SK-N-SH treated with all-trans-retinoic acid at 6 μM for 48 hours (cell line): ENCODE data around the gene FAM13A.

ENCODE experiments used
- ATAC-seq: fragments of 200-7000 bp; cut with Tn5 transposase; 3 replicates; pipeline ENCODE4 v1.9.1; 2020; ENCODE audit warnings: mild to moderate bottlenecking, moderate library complexity
- ARNTL ChIP-seq: fragments of 450-650 bp; formaldehyde crosslinking; IDR thresholded peaks from 2 replicates; pipeline ENCODE4 v1.5.0; 2020; ENCODE audit warnings: low read depth, mild to moderate bottlenecking, moderate library complexity, borderline replicate concordance
- BACH2 ChIP-seq: fragments of 250-450 bp; sonication (Bioruptor Pico); IDR thresholded peaks from 2 replicates; pipeline ENCODE4 v1.9.0; 2021; ENCODE audit warnings: mild to moderate bottlenecking, borderline replicate concordance
- CSDC2 ChIP-seq: fragments of 250-450 bp; sonication (Bioruptor Pico); IDR thresholded peaks from 2 replicates; pipeline ENCODE4 v1.5.0; 2020; ENCODE audit warnings: mild to moderate bottlenecking, moderate library complexity
- GLIS3 ChIP-seq: fragments of 250-450 bp; sonication (Bioruptor Pico); IDR thresholded peaks from 2 replicates; pipeline ENCODE4 v1.5.0; 2020; ENCODE audit warnings: mild to moderate bottlenecking, moderate library complexity
- OSR1 ChIP-seq: fragments of 250-450 bp; sonication (Bioruptor Pico); IDR thresholded peaks from 2 replicates; pipeline ENCODE4 v1.8.0; 2022; ENCODE audit warnings: moderate library complexity, mild to moderate bottlenecking, inconsistent platforms
- POU6F1 ChIP-seq: fragments of 250-450 bp; sonication (Bioruptor Pico); IDR thresholded peaks from 2 replicates; pipeline ENCODE4 v1.8.0; 2021; ENCODE audit warnings: low read depth, mild to moderate bottlenecking, moderate library complexity, borderline replicate concordance
- PPARA ChIP-seq: fragments of 250-450 bp; sonication (Bioruptor Pico); IDR thresholded peaks from 2 replicates; pipeline ENCODE4 v1.5.0; 2020; ENCODE audit warnings: mild to moderate bottlenecking, borderline replicate concordance
- RARB ChIP-seq: fragments of 250-450 bp; sonication (Bioruptor Pico); IDR thresholded peaks from 2 replicates; pipeline ENCODE4 v1.8.0; 2021; ENCODE audit warnings: mild to moderate bottlenecking, moderate library complexity
- SNAI2 ChIP-seq: fragments of 250-450 bp; sonication (Bioruptor Pico); IDR thresholded peaks from 2 replicates; pipeline ENCODE4 v1.5.0; 2020; ENCODE audit warnings: mild to moderate bottlenecking, moderate library complexity
- TCF4 ChIP-seq: fragments of 250-450 bp; sonication (Bioruptor Pico); IDR thresholded peaks from 2 replicates; pipeline ENCODE4 v1.8.0; 2021; ENCODE audit warnings: mild to moderate bottlenecking, moderate library complexity, borderline replicate concordance
- TOX ChIP-seq: fragments of 250-450 bp; sonication (Bioruptor Pico); IDR thresholded peaks from 2 replicates; pipeline ENCODE4 v1.8.0; 2021; ENCODE audit warnings: mild to moderate bottlenecking, moderate library complexity, borderline replicate concordance
- ZC3H10 ChIP-seq: fragments of 250-450 bp; sonication (Bioruptor Pico); IDR thresholded peaks from 2 replicates; pipeline ENCODE4 v1.5.1; 2021; ENCODE audit warnings: mild to moderate bottlenecking, moderate library complexity
- ZFP30 ChIP-seq: fragments of 450-650 bp; formaldehyde crosslinking; IDR thresholded peaks from 2 replicates; pipeline ENCODE4 v1.5.0; 2022; ENCODE audit warnings: mild to moderate bottlenecking, moderate library complexity
- ZNF565 ChIP-seq: fragments of 450-650 bp; formaldehyde crosslinking; conservative IDR thresholded peaks from 2 replicates; pipeline ENCODE4 v1.5.0; 2020; ENCODE audit warnings: low read depth, mild to moderate bottlenecking, moderate library complexity
- ZNF70 ChIP-seq: fragments of 450-650 bp; formaldehyde crosslinking; IDR thresholded peaks from 2 replicates; pipeline ENCODE4 v1.5.0; 2020; ENCODE audit warnings: mild to moderate bottlenecking, moderate library complexity
- ZNF8 ChIP-seq: fragments of 450-650 bp; formaldehyde crosslinking; IDR thresholded peaks from 2 replicates; pipeline ENCODE4 v1.5.0; 2020; ENCODE audit warnings: mild to moderate bottlenecking, moderate library complexity
- TF ChIP-seq, protein P1 (sequence below): fragments of 250-450 bp; sonication (Bioruptor Pico); IDR thresholded peaks from 2 replicates; pipeline ENCODE4 v1.5.0; 2020; ENCODE audit warnings: mild to moderate bottlenecking, moderate library complexity
- TF ChIP-seq, protein P2 (sequence below): fragments of 250-450 bp; sonication (Bioruptor Pico); IDR thresholded peaks from 2 replicates; pipeline ENCODE4 v1.5.1; 2021; ENCODE audit warnings: mild to moderate bottlenecking, moderate library complexity
- TF ChIP-seq, protein P3 (sequence below): fragments of 250-450 bp; sonication (Bioruptor Pico); IDR thresholded peaks from 2 replicates; pipeline ENCODE4 v1.8.0; 2020; ENCODE audit warnings: mild to moderate bottlenecking, moderate library complexity, borderline replicate concordance
- TF ChIP-seq, protein P4 (sequence below): fragments of 250-450 bp; sonication (Bioruptor Pico); IDR thresholded peaks from 2 replicates; pipeline ENCODE4 v1.5.1; 2020; ENCODE audit warnings: low read depth, mild to moderate bottlenecking, moderate library complexity

The FAM13A gene

DNA sequence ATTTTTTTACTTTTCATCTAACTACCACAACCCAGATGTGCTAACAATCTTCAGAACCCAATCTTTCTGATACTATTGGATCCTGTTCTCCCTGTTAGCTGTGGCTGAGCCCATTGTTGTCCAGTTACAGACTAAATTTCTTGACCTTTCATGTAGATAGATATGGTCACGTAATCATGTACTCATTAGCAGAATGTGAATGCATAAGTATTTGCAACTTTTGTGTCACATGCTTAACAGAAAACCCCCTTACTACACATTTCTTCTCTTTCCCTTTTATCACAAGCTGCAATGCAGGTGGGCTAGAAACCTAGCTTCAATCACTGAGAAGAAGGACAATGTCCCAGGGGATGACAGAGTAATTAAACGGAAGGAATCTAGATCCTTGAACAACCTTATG lies 13.1 kb upstream of the FAM13A start (continued):
- TF ChIP-seq, protein P1, sequence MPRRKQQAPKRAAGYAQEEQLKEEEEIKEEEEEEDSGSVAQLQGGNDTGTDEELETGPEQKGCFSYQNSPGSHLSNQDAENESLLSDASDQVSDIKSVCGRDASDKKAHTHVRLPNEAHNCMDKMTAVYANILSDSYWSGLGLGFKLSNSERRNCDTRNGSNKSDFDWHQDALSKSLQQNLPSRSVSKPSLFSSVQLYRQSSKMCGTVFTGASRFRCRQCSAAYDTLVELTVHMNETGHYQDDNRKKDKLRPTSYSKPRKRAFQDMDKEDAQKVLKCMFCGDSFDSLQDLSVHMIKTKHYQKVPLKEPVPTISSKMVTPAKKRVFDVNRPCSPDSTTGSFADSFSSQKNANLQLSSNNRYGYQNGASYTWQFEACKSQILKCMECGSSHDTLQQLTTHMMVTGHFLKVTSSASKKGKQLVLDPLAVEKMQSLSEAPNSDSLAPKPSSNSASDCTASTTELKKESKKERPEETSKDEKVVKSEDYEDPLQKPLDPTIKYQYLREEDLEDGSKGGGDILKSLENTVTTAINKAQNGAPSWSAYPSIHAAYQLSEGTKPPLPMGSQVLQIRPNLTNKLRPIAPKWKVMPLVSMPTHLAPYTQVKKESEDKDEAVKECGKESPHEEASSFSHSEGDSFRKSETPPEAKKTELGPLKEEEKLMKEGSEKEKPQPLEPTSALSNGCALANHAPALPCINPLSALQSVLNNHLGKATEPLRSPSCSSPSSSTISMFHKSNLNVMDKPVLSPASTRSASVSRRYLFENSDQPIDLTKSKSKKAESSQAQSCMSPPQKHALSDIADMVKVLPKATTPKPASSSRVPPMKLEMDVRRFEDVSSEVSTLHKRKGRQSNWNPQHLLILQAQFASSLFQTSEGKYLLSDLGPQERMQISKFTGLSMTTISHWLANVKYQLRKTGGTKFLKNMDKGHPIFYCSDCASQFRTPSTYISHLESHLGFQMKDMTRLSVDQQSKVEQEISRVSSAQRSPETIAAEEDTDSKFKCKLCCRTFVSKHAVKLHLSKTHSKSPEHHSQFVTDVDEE (CRISPR knock-in tag) = no peak

GRCh38 chr4:89069481-89069880 lies 12.5 kb upstream of the FAM13A start:
- TF ChIP-seq GLIS3 (CRISPR knock-in tag) = no peak
- no peak for TF ChIP-seq ZC3H10
- TF ChIP-seq RARB (CRISPR knock-in tag) = no peak
- no peak for TF ChIP-seq ZNF70
- TF ChIP-seq POU6F1 = no peak
- no peak for TF ChIP-seq ARNTL (CRISPR knock-in tag)
- no peak for TF ChIP-seq TCF4
- no peak for TF ChIP-seq BACH2
- TF ChIP-seq SNAI2 (CRISPR knock-in tag) = no peak
- no peak for TF ChIP-seq OSR1 (CRISPR knock-in tag)
- TF ChIP-seq, protein P2, sequence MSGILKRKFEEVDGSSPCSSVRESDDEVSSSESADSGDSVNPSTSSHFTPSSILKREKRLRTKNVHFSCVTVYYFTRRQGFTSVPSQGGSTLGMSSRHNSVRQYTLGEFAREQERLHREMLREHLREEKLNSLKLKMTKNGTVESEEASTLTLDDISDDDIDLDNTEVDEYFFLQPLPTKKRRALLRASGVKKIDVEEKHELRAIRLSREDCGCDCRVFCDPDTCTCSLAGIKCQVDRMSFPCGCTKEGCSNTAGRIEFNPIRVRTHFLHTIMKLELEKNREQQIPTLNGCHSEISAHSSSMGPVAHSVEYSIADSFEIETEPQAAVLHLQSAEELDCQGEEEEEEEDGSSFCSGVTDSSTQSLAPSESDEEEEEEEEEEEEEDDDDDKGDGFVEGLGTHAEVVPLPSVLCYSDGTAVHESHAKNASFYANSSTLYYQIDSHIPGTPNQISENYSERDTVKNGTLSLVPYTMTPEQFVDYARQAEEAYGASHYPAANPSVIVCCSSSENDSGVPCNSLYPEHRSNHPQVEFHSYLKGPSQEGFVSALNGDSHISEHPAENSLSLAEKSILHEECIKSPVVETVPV (CRISPR knock-in tag) = no peak
- TF ChIP-seq ZNF8 (CRISPR knock-in tag) = no peak
- TF ChIP-seq, protein P1 (CRISPR knock-in tag) = no peak
- TF ChIP-seq CSDC2 (CRISPR knock-in tag) = no peak
- no peak for TF ChIP-seq ZNF565 (CRISPR knock-in tag)
- TF ChIP-seq PPARA (CRISPR knock-in tag) = no peak
- no peak for TF ChIP-seq TOX
- TF ChIP-seq ZFP30 (CRISPR knock-in tag) = no peak
- TF ChIP-seq, protein P3, sequence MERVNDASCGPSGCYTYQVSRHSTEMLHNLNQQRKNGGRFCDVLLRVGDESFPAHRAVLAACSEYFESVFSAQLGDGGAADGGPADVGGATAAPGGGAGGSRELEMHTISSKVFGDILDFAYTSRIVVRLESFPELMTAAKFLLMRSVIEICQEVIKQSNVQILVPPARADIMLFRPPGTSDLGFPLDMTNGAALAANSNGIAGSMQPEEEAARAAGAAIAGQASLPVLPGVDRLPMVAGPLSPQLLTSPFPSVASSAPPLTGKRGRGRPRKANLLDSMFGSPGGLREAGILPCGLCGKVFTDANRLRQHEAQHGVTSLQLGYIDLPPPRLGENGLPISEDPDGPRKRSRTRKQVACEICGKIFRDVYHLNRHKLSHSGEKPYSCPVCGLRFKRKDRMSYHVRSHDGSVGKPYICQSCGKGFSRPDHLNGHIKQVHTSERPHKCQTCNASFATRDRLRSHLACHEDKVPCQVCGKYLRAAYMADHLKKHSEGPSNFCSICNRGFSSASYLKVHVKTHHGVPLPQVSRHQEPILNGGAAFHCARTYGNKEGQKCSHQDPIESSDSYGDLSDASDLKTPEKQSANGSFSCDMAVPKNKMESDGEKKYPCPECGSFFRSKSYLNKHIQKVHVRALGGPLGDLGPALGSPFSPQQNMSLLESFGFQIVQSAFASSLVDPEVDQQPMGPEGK (CRISPR knock-in tag) = no peak
- ATAC-seq = no peak

DNA sequence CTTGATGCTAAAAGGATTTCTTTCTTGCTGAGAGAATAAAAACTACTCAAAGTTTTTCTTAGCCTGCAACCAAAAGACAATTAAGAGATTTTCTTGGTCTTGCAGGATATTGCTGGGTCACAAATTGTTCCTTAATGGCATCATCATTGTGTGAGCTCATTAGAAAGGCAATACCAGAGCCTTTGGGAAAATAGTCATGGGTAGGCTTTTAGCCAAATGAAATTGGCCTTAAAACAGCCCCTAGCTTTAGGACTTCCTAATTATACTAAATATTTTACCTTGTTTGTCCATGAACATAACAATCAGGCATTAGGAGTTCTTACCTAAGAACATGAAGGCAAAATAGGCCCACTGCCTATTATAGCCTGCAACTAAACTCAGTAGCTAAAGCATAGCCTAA lies 10.4 kb upstream of the FAM13A start:
- ATAC-seq = no peak
- TF ChIP-seq, protein P1 (CRISPR knock-in tag) = no peak
- TF ChIP-seq, protein P4, sequence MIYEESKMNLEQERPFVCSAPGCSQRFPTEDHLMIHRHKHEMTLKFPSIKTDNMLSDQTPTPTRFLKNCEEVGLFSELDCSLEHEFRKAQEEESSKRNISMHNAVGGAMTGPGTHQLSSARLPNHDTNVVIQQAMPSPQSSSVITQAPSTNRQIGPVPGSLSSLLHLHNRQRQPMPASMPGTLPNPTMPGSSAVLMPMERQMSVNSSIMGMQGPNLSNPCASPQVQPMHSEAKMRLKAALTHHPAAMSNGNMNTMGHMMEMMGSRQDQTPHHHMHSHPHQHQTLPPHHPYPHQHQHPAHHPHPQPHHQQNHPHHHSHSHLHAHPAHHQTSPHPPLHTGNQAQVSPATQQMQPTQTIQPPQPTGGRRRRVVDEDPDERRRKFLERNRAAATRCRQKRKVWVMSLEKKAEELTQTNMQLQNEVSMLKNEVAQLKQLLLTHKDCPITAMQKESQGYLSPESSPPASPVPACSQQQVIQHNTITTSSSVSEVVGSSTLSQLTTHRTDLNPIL = no peak
- TF ChIP-seq CSDC2 (CRISPR knock-in tag) (no peak), ARNTL (CRISPR knock-in tag) (no peak), OSR1 (CRISPR knock-in tag) (no peak), ZNF70 (no peak), PPARA (CRISPR knock-in tag) (no peak), TCF4 (no peak), ZNF565 (CRISPR knock-in tag) (no peak), ZNF8 (CRISPR knock-in tag) (no peak)
- TF ChIP-seq, protein P3 (CRISPR knock-in tag) = no peak
